Panc1 (cell line): Measurements from ENCODE around the gene CRYAA. TPM values are rescaled to one million over a fixed set of nuclear protein-coding genes. Genes with fewer than 3 reads are reported as not detected.

Experiments used
- ATAC-seq: fragments of 200-7000 bp; cut with Tn5 transposase; 2 replicates; pipeline ENCODE4 v1.9.1; 2020; ENCODE audit warnings: mild to moderate bottlenecking, moderate library complexity
- BruUV-seq: library from RNA; stranded (reverse); fragments of 400-500 nt; replicated peaks from 2 replicates; lab custom pipeline; 2021; lab: Mats Ljungman, UMichigan
- CTCF ChIA-PET: fragments of 300-600 bp; sonication (Branson Sonifier 250); formaldehyde crosslinking; loops from one replicate; lab custom pipeline; 2022; ENCODE audit warnings: antibody characterized with exemption; lab: Charles Lee
- POLR2A ChIA-PET: fragments of 300-600 bp; sonication (Branson Sonifier 250); formaldehyde crosslinking; loops from one replicate; lab custom pipeline; 2022; ENCODE audit warnings: antibody characterized with exemption; lab: Charles Lee
- DNase-seq: peaks from one replicate; pipeline ENCODE4 v3.0.0-alpha.2; 2010; ENCODE audit warnings: low read depth, low spot score
- H3K27ac ChIP-seq: 2 replicates; pipeline ENCODE4 v1.5.1; 2011; ENCODE audit warnings: mild to moderate bottlenecking, low read length, inconsistent platforms
- H3K27me3 ChIP-seq: fragments of 200-500 bp; sonication (Bioruptor generic); 2 replicates; pipeline ENCODE4 v1.6.0; 2014; ENCODE audit warnings: low read length, inconsistent platforms; ENCODE audit not compliant: control insufficient read depth, insufficient read depth
- H3K36me3 ChIP-seq: fragments of 200-500 bp; sonication (Bioruptor generic); 2 replicates; pipeline ENCODE4 v1.5.1; 2014; ENCODE audit warnings: inconsistent platforms, mild to moderate bottlenecking, low read length, moderate library complexity; ENCODE audit not compliant: control insufficient read depth, insufficient read depth
- H3K4me1 ChIP-seq: 2 replicates; pipeline ENCODE4 v1.5.1; 2011; ENCODE audit warnings: inconsistent platforms, mild to moderate bottlenecking, low read length, moderate library complexity; ENCODE audit not compliant: control insufficient read depth, insufficient read depth
- H3K4me3 ChIP-seq, 2 experiments: 2 replicates each; pipeline ENCODE4 v1.5.1; 2011 to 2012; ENCODE audit warnings: low read depth in 2 of 2, low read length in 2 of 2, mild to moderate bottlenecking in 2 of 2, inconsistent platforms in 1 of 2, moderate library complexity in 1 of 2
- H3K9me3 ChIP-seq: fragments of 200-500 bp; sonication (Bioruptor generic); 2 replicates; pipeline ENCODE4 v1.5.1; 2014; ENCODE audit warnings: low read depth, mild to moderate bottlenecking, inconsistent platforms, low read length, moderate library complexity; ENCODE audit not compliant: control insufficient read depth, insufficient read depth
- CTCF ChIP-seq: fragments of 450-650 bp; IDR thresholded peaks from 2 replicates; pipeline ENCODE4 v1.5.1; 2017; ENCODE audit warnings: mild to moderate bottlenecking
- POLR2AphosphoS5 ChIP-seq: IDR thresholded peaks from 2 replicates; pipeline ENCODE4 v1.6.1; 2012; ENCODE audit warnings: mild to moderate bottlenecking, low read depth, low read length, moderate library complexity
- REST ChIP-seq, 2 experiments: IDR thresholded peaks; 2 replicates each; pipeline ENCODE4 v1.6.1; 2011 to 2012; ENCODE audit warnings: low read depth in 2 of 2, control low read depth in 1 of 2, low read length in 1 of 2, mild to moderate bottlenecking in 1 of 2, moderate library complexity in 1 of 2; ENCODE audit not compliant: insufficient read depth in 1 of 2
- SIN3A ChIP-seq: IDR thresholded peaks from 2 replicates; pipeline ENCODE4 v1.6.1; 2012; ENCODE audit warnings: low read depth, mild to moderate bottlenecking, low read length, moderate library complexity, borderline replicate concordance; ENCODE audit not compliant: insufficient read depth
- TCF7L2 ChIP-seq: IDR thresholded peaks from 2 replicates; pipeline ENCODE4 v1.6.1; 2011; ENCODE audit warnings: mild to moderate bottlenecking, low read depth, low read length, inconsistent platforms
- in situ Hi-C: cut with HindIII; loops from 2 replicates; pipeline ENCODE4 v1.10.0; 2016; ENCODE audit warnings: low sequenced_read_pairs, low pct_unique_long_range_greater_than_20kb
- intact Hi-C: fragments of 100-400 bp; cut with micrococcal nuclease; formaldehyde crosslinking; loops from one replicate; pipeline ENCODE4 v1.10.0; 2022; ENCODE audit not compliant: unreplicated experiment
- total RNA-seq: library from RNA; stranded (reverse); gene quantifications from one replicate; pipeline ENCODE4 v1.2.1, GENCODE V29; 2021; ENCODE audit not compliant: unreplicated experiment

Gene CRYAA
- total RNA-seq, 1 experiment from 2014 or later = 2.1 TPM

GRCh38 chr21:43189936-43190335 lies 21.1 kb downstream of the CRYAA start:
- no TSS peak for BruUV-seq
- CTCF ChIA-PET = no interaction called here

GRCh38 chr21:43190544-43190943 lies 21.7 kb downstream of the CRYAA start:
- Histone ChIP-seq H3K9me3 (no peaks in the 10 kb centered on the region), H3K4me1 (no peaks in the 10 kb centered on the region), H3K27ac (no peak overlapping the region), H3K36me3 (no peaks in the 10 kb centered on the region), H3K4me3 (no peak overlapping the region), H3K27me3 (no peaks in the 10 kb centered on the region)
- POLR2A ChIA-PET = no interaction called here
- BruUV-seq = no TSS peak
- CTCF ChIA-PET = no interaction called here
- in situ Hi-C loops (no loop called here), intact Hi-C loops (no loop called here)
- DNase-seq (no peak), ATAC-seq (no peak)
- no peak for TF ChIP-seq CTCF
- no peak for TF ChIP-seq SIN3A
- TF ChIP-seq REST (IDR thresholded peaks at IDR 0.05; ENCODE audit: insufficient read depth in 1 of 2, low read depth in 2 of 2, low read length in 1 of 2) = no peak
- no peak for TF ChIP-seq POLR2AphosphoS5
- TF ChIP-seq TCF7L2 = no peak

More at GRCh38 chr21:43189936-43190335, 21.1 kb downstream of the CRYAA start:
- TF ChIP-seq REST (IDR thresholded peaks at IDR 0.05; ENCODE audit: insufficient read depth in 1 of 2, low read depth in 2 of 2, low read length in 1 of 2) = no peak
- TF ChIP-seq CTCF = no peak
- TF ChIP-seq TCF7L2 = no peak
- no peak for TF ChIP-seq POLR2AphosphoS5
- DNase-seq = no peak
- intact Hi-C loops = no loop called here
- POLR2A ChIA-PET = no interaction called here
- H3K4me1 ChIP-seq = no peaks in the 10 kb centered on the region
- H3K27me3 ChIP-seq = no peaks in the 10 kb centered on the region
- H3K36me3 ChIP-seq = no peaks in the 10 kb centered on the region
- H3K27ac ChIP-seq = no peak overlapping the region
- ATAC-seq = no peak
- in situ Hi-C loops = no loop called here
- H3K9me3 ChIP-seq = no peaks in the 10 kb centered on the region
- H3K4me3 ChIP-seq = no peak overlapping the region
